HG03558 (cell line): ENCODE results near the gene GRM5.
"Not testable (repeated sequence)": the region's sequence is repeated elsewhere in the genome, so short reads cannot be mapped to it uniquely, and the experiment has no call there.

Source experiments
- ATAC-seq: cut with Tn5 transposase; IDR thresholded peaks from one replicate; pipeline ENCODE4 v1.9.1; 2021; ENCODE audit warnings: moderate number of reproducible peaks; ENCODE audit not compliant: unreplicated experiment; ENCODE audit errors: extremely low read depth

The GRM5 gene

GRCh38 chr11:88978992-88979391 lies 86.8 kb downstream of the GRM5 start:
- not testable (repeated sequence) for ATAC-seq

DNA sequence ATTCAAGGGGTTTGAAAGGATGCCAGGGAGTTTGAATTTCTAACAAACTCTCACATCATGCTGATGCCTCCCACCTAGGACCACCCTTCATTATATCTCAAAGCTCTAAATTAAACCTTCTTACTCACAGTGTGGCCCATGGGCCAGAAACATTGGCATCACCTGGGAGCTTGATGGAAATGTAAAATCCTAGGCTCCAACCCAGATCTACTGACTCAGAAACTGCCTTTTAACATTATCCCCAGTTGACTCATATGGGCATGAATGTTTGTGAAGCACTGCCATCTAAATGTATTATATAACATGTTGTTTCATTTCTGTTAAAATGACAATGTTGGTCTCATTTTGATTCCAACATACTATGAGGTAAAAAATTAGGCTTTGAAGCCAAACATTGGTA lies 90.3 kb downstream of the GRM5 start:
- ATAC-seq = not testable (repeated sequence)

DNA sequence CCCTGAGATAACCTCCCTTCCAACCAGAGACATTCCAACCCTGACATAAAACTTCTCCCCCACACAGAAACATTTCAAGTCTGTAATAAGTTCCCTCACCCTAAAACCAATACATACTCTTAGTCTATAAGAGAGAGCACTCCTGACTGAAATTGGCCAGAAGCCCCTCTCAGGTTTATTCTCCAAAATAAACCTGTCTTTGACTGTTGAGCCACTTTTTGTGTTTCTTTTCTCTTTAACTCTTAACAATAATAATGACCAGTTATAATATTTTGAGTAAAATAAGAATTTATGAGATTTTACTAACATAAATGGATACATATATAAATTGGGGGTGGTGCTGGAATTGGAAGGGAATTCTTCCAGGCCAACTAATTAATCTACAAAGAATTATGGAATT lies 93.6 kb downstream of the GRM5 start:
- ATAC-seq = no peak

DNA sequence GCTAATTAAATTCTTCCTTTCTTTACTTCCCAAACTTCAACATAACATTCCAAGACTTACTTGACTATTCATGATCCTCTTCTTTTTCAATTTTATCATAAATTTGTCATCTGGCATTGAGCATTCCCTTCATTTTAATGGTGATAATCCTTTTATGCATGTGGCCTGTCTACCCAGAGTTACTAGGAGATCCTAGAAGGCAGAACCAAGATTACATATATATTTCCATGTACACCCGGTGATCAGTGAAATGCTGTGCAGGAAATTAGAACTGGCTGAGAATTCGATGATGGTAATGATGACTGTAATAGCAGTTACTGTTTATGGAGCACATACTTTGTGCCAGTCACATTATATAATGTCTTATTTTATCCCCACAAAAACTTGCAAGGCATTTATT lies 104.2 kb downstream of the GRM5 start:
- ATAC-seq = not testable (repeated sequence)

- not testable (repeated sequence) for ATAC-seq
Observed at GRCh38 chr11:88959857-88960256, 105.9 kb downstream of the GRM5 start.

DNA sequence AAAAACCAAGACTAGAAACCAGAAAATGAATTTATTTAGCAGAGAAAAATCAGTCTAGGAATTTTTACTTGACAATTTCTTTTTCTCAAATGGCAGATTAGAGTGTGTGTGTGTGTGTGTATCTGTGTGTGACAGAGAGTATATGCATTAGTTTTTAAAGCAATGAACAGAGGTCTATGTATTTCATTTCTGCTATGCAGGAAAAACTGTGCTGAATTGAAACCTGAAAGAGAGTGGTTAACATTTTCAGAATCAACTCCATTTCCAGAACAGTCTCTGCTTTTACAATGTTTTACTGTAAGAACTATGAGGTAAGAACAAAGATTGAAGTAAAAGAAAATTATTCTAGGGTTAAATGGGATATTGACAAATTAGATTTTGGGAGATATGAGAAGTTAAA lies 114.8 kb downstream of the GRM5 start:
- ATAC-seq = no peak

DNA sequence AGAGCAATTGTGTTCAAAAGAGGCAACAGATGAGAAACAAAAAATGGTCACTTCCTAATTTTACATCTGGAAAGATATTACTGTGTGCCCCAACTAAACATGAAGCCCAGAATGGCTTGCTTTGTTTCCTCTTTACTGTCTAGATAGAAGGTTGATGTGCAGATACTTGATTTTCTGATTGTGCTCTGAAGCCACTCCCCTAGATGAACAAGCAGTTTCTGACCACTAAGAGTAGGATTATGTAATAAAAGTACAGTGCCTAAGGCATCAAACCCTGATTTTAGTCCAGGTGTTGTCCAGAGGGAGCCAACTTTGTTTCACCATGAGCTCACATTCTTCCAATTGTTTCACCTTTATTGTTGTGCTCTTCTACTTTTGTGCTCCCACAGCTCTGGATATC lies 116.9 kb downstream of the GRM5 start:
- not testable (repeated sequence) for ATAC-seq

DNA sequence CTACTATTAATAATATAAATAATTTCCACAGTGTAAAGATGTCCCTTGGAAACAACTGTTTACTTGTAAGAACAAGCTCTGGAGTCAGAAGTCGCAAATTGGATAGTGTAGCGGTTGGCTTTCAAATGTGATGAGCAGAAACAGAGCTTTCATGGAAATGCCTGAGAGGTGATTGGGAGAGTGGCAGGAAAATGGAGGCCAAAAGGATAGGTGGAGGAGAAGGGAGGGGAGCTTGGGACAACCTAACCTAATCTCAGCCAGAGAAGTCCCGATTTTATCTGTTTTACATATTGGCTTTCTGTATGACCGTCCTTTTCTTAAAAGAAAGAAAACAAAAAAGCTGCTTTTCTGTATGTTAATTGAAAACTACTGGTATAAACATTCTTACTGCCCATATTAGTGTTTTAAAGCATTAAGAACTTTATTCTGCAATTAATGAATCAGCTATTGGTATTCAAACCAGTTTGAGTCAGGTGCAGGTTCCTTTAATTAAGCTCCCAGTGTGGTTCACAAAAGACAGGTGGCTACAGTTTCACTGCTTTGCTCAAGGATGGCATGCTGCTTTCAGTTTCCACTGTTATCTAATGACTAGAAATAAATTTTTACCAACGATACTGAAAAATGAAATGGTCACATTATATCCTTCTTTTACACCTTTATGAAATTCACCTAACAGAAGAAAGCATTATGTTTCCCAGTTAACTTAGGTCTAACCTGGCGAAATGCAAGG lies 117.8 kb downstream of the GRM5 start:
- ATAC-seq = not testable (repeated sequence)

DNA sequence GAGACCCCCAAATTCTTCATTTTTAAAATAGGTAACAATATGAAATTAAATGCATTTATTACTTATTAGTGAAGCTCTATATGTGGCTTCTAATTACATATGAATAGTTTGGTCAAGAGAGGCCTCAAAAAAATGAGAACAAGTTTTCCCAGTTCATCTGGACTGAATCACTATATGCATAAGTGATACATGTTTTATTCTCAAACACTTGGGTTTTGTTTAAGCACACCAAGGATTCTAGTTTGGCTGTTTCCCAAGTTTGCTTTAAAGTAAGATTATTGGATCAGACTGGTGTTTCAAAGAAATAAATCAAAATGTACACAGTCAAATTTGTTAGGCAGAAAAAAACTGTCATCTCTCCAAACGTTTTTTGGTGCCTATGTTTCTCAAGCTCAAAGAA lies 136.1 kb downstream of the GRM5 start:
- ATAC-seq = not testable (repeated sequence)

GRCh38 chr11:88917065-88917464 lies 148.7 kb downstream of the GRM5 start:
- ATAC-seq = not testable (repeated sequence)

GRCh38 chr11:88909500-88909899 lies 156.3 kb downstream of the GRM5 start:
- ATAC-seq = no peak

- not testable (repeated sequence) for ATAC-seq
Observed at GRCh38 chr11:88901436-88901835, 164.3 kb downstream of the GRM5 start.

DNA sequence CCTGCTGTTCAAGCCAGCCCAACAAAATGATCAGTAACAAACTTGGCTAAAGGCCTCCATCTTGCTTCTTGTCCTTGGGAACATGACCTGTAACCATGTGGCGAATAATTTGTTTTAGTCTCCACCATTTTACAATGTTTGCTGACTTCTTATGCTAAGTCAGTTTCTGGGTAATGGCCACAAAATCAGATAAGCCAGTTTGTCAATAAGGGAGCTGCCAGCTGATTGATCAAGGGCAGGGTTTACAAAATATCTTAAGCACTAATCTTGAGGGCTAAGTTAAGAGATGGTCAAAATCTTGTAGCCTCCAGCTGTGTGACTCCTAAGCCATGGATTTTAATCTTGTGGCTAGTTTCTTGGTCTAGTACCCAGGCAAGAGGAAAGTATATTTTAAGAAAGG lies 176.9 kb downstream of the GRM5 start:
- ATAC-seq = not testable (repeated sequence)

GRCh38 chr11:88886796-88887195 lies 179.0 kb downstream of the GRM5 start:
- ATAC-seq = no peak

DNA sequence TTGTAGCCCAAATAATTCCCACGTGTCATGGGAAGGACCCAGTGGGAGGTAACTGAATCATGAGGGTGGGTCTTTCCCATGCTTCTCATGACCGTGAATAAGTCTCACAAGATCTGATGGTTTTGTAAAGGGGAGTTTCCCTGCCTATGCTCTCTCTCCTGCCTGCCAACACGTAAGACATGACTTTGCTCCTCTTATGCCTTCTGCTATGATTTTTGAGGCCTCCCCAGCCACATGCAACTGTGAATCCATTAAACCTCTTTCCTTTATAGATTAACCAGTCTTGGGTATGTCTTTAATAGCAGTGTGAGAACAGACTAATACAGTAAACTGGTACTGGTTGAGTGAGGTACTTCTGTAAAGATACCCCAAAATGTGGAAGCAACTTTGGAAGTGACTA lies 183.0 kb downstream of the GRM5 start:
- ATAC-seq = not testable (repeated sequence)

- no peak for ATAC-seq
Observed at GRCh38 chr11:88861618-88862017, 204.2 kb downstream of the GRM5 start.

DNA sequence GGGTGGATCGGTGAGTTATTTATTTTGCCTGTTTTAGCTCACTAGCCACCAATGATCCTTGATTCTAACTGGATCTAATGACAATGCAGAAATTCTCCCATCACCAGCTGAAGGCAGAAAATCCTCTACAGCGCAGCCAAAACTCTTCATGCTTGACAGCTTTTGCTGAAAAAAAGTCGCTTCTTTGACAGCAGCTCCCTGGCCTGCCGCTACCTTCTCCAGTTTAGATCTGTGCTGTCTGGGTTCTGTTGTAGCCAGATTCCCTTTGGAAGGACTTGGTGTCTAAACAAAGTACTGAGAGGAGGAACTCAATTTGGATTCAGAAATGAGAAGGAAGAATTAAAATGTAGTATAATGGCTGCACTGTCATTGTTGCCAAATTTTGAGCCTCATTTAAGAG lies 205.4 kb downstream of the GRM5 start:
- ATAC-seq = not testable (repeated sequence)

DNA sequence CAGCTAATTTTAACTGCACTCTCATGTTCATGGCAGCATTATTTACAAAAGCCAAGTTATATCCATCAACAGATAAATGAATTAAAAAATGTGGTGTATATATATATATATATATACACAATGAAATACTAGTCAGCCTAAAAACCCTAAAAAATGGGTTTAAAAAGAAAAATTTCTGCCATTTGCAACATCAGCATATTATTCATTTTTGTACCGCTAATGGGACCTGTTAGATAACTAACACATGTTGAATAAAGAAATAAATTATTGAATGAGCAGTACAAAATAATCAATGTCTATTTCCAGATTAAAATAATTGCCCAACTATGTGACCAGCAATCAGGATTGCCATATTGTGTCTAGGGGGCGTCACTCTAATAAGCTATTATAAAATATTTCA lies 211.8 kb downstream of the GRM5 start:
- ATAC-seq = not testable (repeated sequence)

GRCh38 chr11:88851547-88851946 lies 214.2 kb downstream of the GRM5 start:
- ATAC-seq = not testable (repeated sequence)

- ATAC-seq = not testable (repeated sequence)
Observed at GRCh38 chr11:88849773-88850172, 216.0 kb downstream of the GRM5 start.

GRCh38 chr11:88849368-88849767 lies 216.4 kb downstream of the GRM5 start:
- no peak for ATAC-seq

- not testable (repeated sequence) for ATAC-seq
Observed at GRCh38 chr11:88846266-88846665, 219.5 kb downstream of the GRM5 start.
